ENCODE data around the gene HHIP. TPM values are rescaled to one million over a fixed set of nuclear protein-coding genes. Genes with fewer than 3 reads are reported as not detected.

HHIP gene
- total RNA-seq, 1 donor from 2014 or later, result not detected

DNA sequence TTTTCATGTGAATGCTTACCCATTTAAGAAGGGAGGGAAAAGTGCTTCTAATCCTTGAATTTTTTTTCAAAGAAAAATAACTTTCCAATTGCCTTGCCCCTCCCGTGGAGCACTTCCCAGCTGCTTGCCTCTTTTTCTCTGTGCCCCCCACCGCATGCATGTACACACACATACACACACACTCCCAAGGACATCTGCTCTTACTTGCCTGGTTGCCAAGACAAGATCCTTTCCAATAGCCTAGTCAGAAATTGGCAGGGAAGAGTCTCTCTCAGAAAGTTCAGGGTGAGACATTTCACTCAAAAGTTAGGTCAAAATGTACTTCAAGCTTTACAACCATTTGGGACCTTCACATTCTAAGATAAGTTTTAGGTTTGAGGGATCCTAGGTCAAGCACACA is 10.9 kb downstream of the HHIP start:
- intact Hi-C loops (cut with micrococcal nuclease), result no loop called here

DNA sequence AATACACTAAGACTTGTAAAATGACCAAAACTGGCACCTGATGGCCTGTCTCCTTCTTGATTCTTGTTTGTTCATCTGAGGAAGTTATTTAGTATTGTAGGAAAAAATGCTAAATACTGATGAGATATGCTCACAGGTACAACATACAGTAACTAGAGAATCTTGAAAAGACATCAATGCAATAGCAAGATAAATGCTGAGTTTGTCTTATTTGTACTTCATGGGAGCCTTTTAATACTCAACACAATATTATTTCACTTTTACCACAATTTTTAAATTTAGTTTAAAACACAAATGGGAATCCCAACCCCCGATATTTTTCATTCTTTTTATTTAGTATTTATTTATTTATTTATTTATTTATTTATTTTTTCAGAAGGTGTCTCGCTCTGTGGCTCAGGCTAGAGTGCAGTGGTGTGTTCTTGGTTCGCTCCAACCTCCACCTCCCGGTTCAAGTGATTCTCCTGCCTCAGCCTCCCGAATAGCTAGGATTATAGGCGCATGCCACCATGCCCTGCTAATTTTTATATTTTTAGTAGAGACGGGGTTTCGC is 12.1 kb downstream of the HHIP start:
- intact Hi-C loops (cut with micrococcal nuclease), result no loop called here

DNA sequence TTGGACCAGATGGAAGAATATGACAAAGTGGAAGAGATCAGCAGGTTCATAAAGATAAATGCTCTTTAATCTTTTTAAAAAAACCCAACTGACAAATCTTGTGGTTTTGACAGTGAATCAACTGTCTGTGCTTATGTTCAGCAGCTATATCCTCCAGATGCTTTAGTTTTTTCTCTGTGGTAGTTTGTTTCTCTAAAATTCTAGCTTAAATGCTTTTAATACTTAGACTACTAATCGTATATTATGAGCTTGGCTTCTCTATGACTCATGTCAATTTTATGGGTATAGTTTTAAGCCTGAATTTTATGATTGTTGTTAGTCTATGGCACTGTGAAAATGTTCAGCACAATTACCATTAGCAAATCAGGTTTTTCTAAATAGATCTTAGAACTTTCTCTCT is 12.9 kb downstream of the HHIP start:
- intact Hi-C loops (cut with micrococcal nuclease), result no loop called here

DNA sequence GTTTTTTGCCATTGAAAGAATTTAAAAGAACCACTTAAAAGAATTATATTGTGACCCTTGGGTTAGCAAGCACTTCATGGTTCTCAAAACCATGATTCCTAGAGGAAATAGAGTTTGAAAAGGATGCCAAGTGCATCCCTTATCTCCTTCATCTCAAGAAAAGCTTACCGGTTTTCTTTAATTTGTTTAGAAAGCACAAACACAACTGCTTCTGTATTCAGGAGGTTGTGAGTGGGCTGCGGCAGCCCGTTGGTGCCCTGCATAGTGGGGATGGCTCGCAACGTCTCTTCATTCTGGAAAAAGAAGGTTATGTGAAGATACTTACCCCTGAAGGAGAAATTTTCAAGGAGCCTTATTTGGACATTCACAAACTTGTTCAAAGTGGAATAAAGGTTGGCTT is 13.5 kb downstream of the HHIP start:
- intact Hi-C loops (cut with micrococcal nuclease), result no loop called here

DNA sequence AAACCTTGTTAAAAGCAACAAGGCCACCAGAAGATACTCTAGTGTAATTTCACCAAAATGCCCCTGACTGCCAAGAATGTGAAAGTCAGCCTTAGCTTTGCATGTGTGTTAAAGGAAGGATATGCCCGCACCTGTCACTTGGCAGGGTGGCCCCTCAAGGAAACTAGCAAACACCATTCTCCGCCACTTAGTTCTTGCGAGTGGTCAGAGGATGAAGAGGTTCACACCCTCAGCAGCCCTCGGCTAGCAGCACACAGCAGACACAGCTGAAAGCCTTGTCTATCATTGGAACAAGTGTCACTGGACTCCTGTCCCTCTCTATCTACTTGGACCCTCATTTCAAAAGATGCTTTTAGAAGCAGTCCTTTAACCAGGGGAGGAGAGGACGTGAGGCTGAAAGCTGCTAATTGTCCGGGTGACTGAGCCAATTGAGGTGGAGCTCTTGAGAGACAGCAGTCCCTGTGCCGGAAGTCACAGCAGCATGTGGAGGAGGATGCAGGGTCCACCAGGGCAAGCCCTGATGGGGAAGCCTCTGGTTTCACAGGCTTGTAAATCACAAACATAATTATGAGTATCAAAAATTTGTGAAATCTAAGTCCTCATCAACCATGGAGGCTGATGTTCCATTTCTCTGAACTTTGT is 18.0 kb downstream of the HHIP start:
- intact Hi-C loops (cut with micrococcal nuclease), result no loop called here

DNA sequence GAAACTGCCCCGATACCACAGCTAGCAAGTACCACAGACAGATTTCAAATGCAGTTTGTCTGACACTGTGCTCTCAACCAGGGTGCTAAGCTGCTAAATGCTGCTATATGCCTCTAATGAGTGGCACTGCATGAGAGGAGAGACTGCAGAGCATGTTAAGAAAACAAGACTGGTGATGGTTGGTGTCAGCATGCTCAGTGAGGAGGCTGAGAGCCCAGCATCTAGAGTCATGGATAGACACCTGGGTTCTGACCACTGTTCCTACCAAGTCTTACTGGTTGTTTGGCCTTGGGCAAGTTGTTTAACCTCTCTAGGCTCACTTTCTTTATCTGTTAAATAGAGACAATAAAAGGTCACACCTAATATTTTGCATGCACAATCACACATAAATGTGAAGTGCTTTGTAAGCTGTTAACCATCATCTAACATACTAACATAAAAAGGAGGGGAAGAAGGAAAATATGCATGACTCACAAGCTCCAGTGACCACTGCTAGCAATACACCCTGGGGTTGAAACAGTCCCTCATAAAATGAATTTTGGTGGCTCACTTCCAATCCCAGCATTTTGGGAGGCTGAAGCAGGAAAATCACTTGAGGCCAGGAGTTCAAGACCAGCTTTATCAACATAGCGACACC is 20.7 kb downstream of the HHIP start:
- intact Hi-C loops (cut with micrococcal nuclease), result no loop called here

DNA sequence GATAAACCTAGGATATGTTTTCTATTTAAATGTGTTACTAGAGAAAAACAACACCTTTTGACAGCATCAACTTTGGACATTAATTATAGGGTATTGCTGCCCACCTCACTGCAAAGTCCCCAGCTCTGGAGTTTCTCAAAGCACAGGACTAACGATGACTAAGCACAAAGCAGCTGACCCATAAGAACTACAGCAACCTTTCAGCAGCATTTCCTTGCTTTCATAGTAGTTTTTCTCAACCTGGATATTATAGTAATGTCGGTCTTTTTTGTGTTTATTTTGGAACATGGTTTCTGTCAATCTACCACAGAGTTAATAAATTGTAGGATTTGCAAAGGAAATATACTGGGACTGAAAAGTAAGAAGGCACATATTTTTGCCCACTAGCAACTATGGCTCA is 21.5 kb downstream of the HHIP start:
- intact Hi-C loops (cut with micrococcal nuclease), result no loop called here

DNA sequence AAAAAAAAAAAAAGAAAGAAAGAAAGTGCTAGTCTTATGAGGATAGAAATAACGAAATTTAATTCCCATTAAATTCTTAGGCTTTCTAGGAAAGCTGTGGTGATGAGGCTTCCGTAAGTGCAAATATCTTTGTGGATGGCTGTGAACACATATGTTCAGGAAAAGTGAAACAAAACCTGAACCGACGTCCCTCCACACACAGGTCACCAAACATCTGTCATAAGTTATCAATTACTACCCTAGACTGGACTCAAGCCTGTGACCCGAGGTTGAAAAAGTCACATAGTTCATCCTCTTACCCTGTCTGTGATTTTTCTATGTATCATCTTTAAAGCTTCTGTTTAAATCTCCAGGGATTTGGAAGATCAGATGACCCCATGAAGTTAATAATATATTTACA is 24.8 kb downstream of the HHIP start:
- intact Hi-C loops (cut with micrococcal nuclease), result no loop called here

DNA sequence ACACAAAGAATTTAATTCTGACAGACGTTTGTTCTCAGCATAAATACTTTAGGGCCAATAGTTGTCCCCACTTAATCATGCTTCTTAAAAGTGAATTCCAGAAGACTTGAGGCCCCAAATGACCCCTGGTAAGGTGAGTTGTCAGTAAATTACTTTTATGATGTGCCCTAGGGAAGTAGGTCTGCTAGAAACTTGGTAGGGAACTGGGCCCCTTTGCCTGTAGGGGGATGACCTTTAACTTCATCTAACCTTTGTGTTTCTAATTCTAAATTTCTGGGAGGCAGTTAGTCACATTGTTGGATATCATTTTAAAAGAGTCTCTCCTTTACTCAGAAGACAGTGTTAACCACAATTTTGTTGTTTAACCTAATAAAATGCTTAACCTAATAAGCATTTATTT is 28.8 kb downstream of the HHIP start:
- intact Hi-C loops (cut with micrococcal nuclease), result no loop called here

DNA sequence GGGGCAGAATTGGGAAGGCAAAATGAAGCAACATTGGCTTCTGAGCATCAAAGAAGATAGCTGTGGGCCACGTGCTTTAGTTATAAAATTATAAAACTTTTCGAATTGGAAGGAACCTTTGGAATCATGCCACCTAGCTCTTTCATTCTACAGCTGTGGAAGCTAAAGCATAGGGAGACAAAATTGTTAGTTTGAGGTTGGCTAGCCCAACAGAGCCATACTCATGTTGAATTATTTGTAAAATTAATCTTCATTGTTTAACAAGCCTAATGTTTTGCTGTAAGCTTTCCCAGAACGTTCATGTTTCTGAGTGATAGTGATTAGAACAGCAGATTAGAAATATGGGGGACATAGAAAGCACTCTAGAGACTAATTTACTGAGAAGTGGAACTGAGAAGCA is 35.9 kb downstream of the HHIP start:
- intact Hi-C loops (cut with micrococcal nuclease), result no loop called here

DNA sequence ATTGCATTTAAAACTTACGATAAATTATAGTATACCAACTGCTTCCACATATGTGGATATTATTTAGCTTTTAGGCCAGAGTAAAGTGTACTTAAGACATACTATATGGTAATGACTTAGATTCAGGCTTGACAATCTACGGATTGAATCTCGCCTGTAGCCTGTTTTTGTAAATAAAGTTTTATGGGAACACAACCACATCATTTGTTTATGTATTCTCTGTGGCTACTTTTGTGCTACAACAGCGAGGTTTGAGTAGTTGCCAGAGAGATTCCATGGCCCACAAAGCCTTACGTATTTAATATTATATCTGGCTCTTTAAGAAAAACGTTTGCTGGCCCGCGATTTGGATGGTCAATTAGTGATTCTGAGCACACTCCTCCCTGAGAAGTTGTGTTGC is 37.6 kb downstream of the HHIP start:
- intact Hi-C loops (cut with micrococcal nuclease), result no loop called here

DNA sequence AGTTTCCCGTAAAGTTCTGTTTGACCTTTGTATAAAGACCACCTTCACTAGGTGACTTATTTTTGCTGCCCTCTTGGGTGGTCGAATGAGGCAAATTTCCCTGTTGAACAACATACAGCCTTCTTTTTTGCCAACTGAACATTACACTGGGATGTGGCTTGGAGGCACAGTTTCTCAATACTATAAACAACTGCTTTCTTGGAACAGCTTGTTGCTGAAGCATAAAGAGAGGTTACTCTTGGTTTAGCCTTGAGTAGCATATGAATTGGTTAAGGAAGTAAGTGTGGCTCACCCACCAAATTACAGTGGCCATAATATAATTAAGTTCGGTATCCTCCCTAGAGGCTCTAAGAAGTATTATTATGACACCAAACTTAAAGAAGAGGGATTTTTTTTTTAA is 40.0 kb downstream of the HHIP start:
- intact Hi-C loops (cut with micrococcal nuclease), result no loop called here

DNA sequence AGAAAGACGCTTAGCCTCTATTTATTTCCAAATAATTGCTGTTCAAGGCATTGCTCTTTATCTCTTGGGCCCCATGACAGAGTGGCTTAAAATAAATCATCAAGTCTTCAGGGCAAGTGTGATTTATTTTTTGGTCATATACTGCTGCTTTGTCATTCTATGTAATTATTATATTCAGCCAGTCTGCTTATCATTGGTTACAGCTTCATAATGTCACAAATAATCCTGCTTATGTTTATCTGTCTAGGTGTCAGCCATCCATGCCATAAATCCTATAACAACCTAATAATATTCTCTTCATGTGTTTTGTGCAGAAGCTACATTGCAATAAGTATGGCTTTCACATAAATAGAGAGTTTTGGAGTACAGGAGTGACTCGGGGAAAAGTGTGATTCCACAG is 41.0 kb downstream of the HHIP start:
- intact Hi-C loops (cut with micrococcal nuclease), result no loop called here

DNA sequence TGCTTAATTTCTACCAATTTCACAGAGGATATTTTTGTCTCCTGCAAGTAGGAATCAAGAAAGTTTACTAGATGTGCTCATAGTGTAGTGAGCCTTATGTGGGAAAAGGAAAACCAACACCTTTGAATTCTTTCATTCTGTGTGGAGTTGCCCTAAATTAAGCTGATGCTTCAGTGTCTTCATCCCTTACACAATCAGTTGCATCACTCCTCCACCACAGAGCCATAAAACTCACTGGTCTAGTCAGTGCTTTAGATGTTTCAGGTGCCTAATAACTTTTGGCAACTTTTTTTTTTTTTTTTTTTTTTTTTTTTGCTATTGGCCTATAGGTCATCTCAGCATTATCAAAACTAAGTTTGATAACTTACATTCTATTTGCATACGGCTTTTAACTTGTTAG is 41.5 kb downstream of the HHIP start:
- intact Hi-C loops (cut with micrococcal nuclease), result no loop called here

DNA sequence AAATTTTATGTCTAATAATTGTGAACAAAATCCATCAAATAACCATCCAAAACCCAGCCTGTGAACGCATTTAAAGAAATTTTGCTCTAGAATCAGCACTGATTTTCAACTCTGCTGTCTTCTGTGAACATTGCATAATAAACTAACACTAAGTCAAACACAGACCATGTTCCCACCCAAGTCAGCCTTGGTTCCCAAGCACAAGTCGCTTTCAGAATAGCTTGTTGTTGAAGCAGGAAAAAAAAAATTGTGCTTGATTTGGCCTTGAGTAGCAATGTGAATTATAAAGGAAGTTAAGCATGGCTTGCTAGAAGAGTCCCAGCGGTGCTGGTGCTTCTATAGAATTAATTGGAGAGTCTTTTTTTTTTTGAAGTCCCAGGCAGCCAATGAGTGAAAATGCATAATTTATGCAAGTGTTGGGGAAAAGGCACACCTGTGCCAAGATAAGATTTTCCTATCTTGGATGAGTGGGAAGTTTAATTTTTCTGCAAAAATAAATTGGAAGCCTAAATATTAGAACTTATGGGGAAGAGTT is 42.1 kb downstream of the HHIP start:
- intact Hi-C loops (cut with micrococcal nuclease), result no loop called here

DNA sequence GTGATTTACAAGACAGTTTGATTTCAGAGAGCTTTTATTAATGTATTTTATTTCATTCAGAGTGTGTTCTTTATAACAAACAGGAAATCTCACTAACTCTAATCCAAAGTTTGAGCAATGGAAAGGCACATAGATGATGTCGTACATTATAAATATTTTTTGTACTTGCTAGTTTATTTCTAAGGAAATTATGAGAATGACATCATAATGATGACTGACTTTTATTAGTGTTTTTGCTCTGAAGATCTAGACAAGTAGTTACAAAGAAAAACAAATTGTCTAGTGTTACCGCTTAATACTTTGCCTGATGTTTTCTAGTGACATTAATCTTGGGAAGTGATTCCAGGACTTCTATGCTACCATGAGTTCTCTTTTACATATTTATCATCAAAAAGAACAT is 43.2 kb downstream of the HHIP start:
- intact Hi-C loops (cut with micrococcal nuclease), result no loop called here

DNA sequence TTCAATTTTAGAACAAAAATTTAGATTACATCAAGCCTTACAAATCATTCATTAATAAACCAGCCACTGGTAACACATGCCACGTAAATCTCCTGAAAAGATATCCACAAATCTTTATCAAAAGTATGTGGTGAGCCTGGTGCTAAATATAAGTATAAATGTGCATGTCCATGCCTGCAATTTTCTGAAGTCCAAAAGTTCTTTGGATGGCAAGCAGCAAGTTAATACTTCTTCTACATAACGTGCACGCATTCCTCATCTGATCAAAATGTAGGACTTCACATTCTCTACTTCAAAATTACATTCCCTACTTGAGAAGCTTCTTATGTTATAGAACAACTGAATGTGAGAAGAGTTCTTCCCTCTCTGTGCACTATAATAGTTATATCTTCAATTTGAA is 49.8 kb downstream of the HHIP start:
- intact Hi-C loops (cut with micrococcal nuclease), result no loop called here

DNA sequence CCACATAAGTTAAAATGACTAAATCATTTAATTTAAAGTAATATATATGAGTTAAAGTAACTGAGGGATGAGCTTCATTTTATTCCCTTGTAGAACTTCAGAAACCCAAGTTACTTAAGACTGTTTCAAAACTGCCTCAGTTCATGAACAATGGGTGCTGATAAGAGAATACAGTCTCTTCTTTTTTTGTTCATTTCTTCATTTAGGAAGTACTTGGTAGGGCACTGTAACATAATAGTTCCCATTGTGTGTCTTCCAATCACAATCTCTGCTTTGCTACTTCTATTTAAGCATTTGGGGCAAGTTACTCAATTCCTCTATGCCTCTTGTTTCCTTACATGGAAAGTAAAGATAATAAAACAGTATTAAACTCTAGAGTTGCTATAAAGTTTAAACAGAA is 50.4 kb downstream of the HHIP start:
- intact Hi-C loops (cut with micrococcal nuclease), result no loop called here

DNA sequence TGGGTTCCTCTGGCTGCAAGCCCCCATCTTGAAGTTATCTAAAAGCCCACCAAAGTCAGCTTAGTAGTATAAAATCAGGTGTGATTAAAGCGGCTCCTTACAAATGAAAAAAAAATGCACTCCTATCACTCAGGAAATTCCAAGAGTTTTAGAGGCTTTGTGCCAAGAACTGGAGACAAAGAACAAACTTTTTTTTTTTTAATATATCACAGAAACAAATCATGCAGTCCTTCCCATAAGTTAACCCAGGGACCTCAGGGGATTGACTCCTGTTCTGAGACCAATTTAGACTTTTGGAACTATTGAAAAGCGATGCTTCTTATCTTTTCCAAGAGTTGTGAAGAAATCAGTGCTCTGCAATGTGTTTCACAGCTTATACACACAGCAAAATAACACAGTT is 53.6 kb downstream of the HHIP start:
- intact Hi-C loops (cut with micrococcal nuclease), result no loop called here

DNA sequence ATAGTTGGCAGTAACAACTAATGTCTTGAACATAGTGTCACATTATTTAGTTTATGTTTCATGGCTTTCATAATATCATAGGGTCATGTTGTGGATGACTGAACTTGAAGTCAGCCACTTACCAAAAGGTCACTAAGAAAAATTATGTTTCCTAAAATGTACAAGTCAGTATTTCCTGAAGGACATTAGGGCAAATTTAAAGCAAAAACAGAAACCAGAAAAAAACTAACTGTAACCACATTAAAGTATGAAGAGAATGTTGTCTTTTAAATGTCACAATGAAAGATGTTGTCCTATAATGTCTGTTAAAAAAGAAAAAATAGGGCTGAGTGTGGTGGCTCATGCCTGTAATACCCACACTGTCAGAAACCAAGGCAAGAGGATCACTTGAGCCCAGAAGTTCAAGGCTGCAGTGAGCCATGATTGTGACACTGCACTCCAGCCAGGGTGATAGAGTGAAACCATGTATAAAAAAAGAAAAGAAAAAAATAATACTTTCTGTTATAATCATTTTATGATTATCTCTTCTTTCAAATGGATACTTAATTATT is 55.8 kb downstream of the HHIP start:
- intact Hi-C loops (cut with micrococcal nuclease), result no loop called here

DNA sequence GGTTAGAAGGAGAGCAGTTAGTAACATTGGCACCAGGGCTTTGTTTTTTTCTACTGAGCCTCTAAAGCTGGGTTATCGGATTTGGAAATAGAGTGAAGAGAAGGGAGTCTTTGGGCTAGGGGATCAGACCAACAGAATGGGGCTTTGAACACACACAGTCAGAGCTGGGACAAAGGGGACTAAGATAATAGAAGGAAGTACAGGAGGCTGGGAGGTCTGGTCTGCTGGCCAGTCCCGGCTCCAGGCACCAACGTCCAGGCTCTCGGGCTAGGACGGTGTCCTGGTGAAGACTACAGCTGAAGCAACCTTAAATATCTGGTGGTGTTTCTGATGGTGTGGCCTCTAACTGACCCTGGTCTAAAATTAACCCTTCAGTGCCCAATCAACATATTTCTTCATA is 57.5 kb downstream of the HHIP start:
- intact Hi-C loops (cut with micrococcal nuclease), result no loop called here
